ENCODE data around the gene UNC79.

GRCh38 chr14:93655078-93655750 is 224.5 kb downstream of the UNC79 start:
- TF ChIP-seq SUZ12 (IDR thresholded peaks at IDR 0.05; ENCODE audit: extremely low read depth, insufficient read depth, insufficient read length) (no peak), YY1 (IDR thresholded peaks at IDR 0.05; ENCODE audit: insufficient read depth, insufficient read length) (no peak)
